Inflammatory macrophage (primary cell): Measurements from ENCODE around the gene CCDC174.
A peak's percentile ranks its signal among the peaks of the same experiment; 100 is the strongest.
"Not testable (repeated sequence)": the region's sequence is repeated elsewhere in the genome, so short reads cannot be mapped to it uniquely, and the experiment has no call there.

Source experiments
- DNase-seq, 2 donors: peaks; one replicate each; pipeline ENCODE4 v3.0.0-alpha.2; 2020 to 2022

The CCDC174 gene

GRCh38 chr3:14627815-14628214 is 23.7 kb upstream of the CCDC174 start:
- DNase-seq, result no peak

DNA sequence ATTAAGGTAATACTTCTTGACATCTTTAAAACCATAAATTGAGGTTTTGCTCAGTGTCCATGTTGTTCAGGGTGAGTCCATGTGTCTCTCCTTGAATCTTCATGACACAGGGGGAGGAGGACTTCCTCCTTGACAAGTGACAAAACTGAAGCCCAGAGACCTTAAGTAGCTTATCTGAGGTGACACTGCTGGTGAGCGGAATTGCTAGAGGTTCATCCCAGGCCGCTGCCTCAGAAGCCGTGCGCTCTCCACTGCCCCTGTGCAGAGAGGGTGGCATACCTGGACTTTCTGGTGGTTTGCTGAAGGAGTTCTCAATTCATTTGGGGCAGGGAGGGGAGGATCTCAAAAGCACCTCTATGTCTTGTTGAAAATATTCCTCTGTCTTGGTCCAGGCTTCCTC is 23.2 kb upstream of the CCDC174 start:
- DNase-seq, result no peak

DNA sequence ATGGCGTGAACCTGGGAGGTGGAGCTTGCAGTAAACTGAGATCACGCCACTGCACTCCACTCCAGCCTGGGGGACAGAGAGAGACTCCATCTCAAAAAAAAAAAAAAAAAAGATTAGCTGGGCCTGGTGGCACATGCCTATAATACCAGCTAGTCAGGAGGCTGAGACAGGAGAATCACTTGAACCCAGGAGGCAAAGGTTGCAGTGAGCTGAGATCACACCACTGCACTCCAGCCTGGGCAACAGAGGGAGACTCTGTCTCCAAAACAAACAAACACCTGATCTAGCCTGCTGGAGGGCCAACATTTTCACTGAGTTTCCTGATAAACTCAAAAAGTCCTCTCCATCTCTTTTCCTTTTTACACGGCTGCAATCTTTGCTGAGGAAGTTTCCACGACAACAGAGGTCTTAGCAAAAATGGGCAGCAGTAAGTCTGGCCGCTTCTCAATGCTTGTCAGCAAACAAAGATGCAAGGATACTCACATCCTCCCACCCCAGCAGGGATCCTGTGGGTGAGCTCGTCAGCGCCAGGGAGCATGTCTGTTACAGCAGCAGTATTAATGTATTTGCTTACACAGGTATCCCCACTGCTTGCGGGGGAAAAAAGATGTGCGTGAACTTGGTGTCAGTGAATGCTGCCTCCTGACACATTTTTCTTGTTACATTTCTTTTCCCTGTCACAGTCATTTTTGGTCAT is 21.0 kb upstream of the CCDC174 start:
- DNase-seq, result no peak

- no peak for DNase-seq
Measured at GRCh38 chr3:14631101-14631497, 20.5 kb upstream of the CCDC174 start.

- DNase-seq, result no peak
Measured at GRCh38 chr3:14631687-14632441, 19.7 kb upstream of the CCDC174 start.

DNA sequence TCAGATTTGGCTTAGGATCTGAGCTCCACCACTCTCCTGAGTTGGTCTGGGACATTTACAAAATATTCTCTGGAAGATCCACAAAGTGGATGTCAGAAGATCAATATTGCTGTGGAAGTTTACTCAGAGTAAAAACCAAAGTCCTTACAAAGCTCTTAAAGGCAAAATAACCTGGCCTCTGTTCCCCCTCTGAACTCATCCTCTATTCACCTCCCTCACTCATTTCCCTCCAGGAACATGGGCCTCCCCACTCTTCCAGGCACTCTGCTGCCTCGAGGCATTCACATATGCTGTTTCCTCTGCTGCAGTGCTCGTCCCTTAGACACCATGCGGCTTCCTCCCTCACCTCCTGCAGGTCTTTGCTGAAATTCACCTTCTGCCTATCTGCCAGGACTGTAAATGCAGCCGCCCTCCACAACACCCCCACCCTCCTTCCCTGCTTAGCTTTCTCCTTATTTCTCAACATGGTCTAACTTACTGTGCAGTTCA is 19.1 kb upstream of the CCDC174 start:
- DNase-seq, result no peak

GRCh38 chr3:14633417-14633816 is 18.1 kb upstream of the CCDC174 start:
- no peak for DNase-seq

- peak; percentile 55 to 71 for DNase-seq
Measured at GRCh38 chr3:14633819-14634424, 17.6 kb upstream of the CCDC174 start.

- DNase-seq, result no peak
Measured at GRCh38 chr3:14634763-14635400, 16.7 kb upstream of the CCDC174 start.

- DNase-seq, result no peak
Measured at GRCh38 chr3:14636496-14637087, 15.0 kb upstream of the CCDC174 start.

- no peak for DNase-seq
Measured at GRCh38 chr3:14640157-14640562, 11.4 kb upstream of the CCDC174 start.

DNA sequence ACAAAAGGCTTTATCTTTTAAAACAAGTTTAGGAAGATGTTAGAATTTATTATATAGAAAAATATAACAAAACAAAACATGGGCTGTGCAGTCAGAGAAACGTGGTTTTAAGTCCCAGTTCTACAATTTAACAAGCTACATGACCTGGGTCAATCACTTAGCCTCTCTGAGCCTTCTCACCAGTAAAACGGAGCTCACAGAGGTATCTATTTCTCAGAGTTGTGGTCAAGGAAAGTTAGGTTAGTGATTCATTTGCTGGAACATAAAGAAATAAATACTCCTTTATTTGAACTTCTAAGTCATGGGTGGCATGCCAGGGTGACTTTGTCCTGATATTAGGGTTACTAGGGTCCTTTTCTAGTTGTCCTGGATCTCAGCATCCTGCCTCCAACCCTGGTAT is 10.8 kb upstream of the CCDC174 start:
- no peak for DNase-seq

- DNase-seq, result no peak
Measured at GRCh38 chr3:14641346-14641745, 10.2 kb upstream of the CCDC174 start.

DNA sequence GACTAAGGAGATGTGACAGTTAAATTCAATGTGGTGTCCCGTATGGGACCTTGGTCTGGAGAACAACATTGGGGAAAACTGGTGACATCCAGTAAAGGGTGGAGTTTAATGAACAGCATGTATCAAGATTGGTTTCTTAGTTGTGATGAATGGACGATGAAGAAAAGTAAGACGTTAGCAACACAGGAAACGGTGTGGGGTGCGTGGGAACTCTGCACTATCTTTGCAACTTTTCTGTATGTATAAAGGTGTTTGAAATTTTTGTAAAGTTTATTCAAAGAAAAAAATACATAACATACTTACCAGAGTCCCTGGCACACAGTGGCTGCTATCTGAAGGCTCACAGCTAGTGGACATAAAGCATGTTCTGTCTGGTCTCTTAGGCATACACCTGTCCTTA is 6.1 kb upstream of the CCDC174 start:
- DNase-seq, result no peak

- no peak for DNase-seq
Measured at GRCh38 chr3:14646131-14646573, 5.4 kb upstream of the CCDC174 start.

- DNase-seq, result no peak
Measured at GRCh38 chr3:14646589-14647413, 4.8 kb upstream of the CCDC174 start.

GRCh38 chr3:14647976-14648955 is 3.3 kb upstream of the CCDC174 start:
- no peak for DNase-seq

- DNase-seq, result no peak
Measured at GRCh38 chr3:14649466-14649865, 2.1 kb upstream of the CCDC174 start.

DNA sequence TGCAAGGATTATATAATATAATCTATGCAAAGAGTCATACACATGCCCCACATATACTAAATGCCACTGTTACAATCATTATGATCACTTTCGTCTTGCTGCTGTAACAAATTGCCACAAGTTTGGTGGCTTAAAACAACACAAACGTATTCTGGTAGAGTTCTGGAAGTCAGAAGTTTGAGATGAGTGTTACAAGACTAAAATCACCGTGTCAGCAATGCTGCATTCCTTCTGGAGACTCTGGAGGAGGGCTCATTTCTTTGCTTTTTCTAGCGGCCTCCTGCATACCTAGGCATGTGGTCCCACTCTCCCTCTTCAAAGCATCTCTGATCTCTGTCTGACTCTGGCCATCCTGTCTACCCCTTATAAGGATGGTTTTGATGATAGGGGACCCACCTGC is 1.4 kb upstream of the CCDC174 start:
- no peak for DNase-seq

GRCh38 chr3:14652360-14652907 is 872 bp downstream of the CCDC174 start:
- DNase-seq, result not testable (repeated sequence)
